Measurements from ENCODE around the gene EDAR.

Gene EDAR

DNA sequence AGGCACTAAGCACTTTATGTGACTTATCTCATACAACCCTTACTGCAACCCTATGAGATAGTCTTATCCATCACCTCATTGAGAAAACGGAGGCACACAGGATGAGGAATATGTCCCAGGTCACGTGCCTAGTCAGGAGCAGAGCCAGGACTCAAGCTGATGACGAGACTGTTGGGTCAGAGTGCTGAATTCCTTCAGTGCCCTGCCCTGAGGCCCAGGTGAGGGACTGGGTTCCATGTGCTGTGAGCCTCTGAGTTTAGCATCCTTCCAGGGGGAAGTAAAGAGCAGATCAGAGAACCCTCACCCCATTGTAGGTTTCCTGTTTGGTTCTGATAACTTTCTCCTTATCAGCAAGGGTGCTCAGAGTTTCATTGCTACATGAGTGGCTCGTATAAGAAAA, 11.7 kb upstream of the EDAR start:
- no peak for DNase-seq

DNA sequence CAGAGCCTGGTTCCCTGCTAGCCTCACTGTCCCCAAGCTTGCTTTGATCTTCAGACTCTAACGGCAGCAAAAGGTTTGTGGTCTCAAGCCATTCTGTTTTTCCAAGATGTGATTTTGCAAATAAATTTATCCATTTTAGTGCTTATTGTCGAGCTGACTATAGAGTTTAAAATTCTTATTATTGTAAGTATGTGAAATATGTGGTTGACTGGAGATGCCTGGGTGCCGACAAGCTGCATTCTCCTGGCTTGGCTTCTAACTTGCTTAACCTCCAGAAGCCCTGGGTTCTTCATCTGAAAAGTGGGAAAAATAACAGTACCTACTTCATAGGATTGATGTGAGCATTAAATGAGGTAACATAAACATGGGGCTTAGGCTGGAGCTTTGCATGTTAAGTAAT, 9.9 kb upstream of the EDAR start:
- no peak for DNase-seq

DNA sequence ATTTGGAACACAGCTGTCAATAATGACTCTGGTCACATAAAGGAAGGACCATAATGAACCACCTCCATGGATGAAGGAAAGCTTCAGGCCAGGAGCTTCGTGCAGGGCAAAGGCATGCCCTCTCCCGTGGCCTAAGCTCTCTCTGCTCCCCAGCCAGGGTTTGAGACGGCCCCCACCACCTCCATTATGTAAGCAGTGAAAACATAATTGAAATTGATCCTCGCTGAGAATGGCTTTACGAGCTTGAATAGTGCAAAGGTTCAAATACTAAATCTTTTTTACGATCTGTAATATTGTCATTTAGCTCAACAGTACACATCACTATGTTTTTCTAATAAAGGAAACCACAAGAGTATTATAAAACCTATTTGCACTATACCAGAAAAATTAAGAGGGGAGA, 5.2 kb upstream of the EDAR start:
- no peak for DNase-seq

DNA sequence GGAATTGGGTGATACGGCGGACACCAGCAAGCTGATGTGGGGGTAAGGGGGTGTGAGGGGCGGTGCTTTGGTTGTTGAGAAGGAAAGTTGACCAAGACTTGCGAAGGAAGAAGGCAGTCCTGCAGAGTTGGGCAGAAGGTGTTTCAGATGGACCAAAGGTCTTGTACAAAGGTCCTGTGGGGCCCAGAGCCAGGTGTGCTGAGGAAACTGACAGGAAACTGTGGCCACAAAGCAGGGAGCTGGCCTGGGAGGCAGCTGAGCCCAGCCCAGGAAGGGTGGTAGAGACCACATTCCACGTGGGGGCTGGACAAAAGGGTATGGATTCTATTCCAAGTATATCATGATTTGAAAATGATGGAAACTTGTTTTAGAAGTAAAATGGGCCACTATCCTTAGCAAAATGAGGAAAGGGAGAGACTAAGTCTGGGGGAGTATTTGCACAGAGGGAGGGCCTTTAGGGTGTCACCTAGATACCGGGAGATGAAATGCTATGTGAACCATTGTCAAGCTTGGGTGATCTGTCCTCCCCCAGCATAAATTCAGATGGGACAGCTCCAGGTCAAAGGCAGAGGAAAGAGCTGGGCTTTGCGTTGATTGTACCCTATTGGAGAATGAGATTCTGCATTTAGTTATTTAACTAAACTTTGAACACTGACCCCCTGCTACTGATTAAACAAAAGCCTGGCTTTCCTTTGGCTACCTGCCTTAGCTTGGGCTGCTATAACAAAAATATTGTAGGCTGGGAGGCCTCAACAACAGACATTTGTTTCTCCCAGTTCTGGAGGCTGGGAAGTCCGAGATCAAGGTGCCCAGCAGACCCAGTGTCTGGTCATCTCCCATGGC, 4.3 kb upstream of the EDAR start:
- no peak for DNase-seq

DNA sequence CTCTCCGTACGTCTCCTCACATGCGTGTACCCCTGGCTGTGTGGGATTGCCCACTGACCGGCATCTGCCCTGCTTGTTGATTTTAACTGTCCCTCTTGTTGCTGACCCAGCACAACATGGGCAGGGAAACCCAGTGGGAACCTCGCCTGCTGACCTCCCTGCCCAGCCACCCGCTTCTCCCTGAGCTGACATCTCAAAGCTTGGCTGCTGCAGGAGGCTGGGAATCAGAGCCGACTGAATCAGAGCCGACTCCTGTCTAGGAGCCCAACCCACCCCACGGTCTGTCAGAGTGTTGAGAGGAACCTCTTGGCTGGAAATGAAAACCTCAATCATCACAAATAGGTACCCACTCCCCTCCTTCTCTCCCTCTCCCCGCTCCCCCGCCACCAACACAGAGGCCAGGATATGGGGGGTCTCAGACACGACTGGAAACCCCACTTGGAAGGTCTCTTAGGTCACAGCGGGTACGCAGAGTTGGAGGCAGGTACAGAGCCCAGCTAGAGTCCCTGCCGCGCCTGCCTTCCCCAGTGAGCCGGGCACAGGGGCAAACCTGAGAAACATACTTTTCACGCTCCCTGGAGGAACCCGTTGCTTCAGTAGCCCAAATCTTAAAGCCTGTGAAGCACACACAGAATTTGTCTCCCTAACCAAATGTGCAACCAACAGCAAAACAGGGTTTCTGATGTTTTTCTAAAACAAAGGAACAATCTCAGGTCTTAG, 784 bp downstream of the EDAR start:
- no peak for DNase-seq

DNA sequence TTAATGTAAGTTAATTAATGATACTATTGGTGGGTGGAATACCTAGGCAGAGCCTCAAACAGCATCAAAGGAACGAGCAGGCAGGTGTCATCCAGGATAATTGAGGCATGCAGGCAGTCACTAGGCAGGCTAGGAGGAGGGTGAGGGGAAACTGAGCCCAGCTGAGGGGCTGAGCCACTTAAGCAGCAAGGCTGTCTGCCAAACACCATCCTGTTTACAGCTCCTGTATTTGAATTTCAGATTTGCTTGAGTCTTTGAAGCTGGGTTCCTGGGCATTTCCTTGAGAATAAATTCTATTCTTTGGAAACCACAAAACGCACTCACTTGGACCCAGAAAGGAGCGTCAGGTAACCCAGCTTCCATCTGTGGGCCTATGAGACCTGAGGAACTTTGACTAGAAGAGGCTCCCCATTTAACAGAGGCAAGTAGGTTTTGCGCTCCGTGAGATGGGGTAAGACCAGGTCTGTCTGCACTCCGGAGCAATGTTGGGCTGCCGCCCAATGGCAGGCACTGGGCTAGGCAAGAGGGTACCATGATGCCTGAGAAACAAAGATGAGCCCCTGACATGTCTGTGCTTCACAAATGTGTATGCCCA, 2.0 kb downstream of the EDAR start:
- DNase-seq = no peak

DNA sequence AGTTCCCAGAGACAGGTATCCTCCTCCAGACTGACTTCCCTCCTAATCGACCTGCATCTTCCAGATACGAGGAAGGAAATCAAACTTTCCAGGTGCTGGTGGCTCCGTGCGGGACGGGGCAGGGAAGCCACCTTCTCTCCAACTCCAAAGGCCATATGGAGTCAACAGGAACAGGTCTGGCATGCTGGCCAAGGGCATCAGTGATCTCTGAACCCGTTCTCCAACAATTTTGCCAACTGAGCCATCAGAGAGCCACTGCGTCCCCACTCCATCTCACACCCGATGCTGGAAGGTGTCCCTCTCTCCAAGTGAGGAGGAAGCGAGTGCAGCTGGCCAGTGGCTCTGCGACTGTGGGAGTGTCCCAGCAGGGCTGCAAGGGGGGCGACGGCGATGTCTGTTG, 5.4 kb downstream of the EDAR start:
- DNase-seq = no peak

DNA sequence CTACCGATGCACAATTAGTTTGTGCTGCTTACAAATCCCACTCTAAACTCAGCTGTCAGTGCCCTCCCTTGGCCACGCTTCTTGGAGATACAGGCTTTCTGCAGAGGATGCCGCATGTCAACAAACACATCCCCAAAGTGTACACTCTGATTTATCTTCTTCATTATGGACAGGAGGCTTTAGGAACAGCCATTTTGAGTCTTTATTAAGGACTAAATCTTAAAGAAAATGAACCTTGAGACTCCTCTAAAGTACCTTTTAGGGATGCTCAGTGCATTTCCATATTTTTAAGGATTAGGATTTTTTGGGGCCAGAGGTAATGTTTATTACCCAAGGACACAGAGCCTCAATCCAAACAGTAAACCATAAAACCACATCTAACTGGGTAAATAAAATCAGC, 6.0 kb downstream of the EDAR start:
- no peak for DNase-seq

DNA sequence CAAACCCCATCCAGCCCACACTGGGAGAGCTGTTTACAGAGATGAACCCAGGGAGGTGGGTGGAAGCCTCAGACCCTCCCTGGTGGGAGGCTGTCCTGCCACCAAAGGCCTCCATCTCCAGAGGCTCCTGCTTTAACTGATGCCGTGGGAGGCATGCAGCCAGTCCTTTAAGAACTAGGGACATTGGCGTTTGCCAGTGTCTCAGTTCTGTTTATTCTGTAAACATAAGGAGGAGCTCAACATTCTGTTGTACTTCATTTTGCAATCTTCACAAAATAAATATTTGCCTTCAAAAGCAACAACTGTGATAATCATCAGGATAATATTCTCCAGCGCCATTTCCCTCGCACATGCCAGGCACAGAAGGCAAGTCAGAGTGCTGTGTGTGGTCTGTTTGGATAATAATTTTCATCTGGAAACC, 6.8 kb downstream of the EDAR start:
- DNase-seq = no peak

DNA sequence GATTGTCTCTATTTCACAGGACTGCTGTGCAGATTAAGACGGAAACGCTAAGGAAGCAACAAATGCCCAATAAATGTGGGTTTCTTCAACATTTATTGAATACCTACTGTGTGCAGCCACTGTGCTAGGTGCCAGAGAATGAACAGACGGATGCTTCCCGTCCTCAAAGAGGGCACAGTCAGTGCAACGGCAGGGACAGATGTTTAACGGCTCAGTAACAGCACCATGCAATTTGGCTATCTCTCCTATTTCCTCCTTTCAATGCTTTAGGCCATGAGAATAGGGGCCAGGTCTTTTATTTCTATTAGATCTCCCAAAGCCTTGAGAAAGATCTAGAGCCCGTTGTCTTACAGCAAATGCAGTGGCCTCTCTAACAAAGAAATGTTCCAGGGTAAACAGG, 7.2 kb downstream of the EDAR start:
- DNase-seq = no peak

DNA sequence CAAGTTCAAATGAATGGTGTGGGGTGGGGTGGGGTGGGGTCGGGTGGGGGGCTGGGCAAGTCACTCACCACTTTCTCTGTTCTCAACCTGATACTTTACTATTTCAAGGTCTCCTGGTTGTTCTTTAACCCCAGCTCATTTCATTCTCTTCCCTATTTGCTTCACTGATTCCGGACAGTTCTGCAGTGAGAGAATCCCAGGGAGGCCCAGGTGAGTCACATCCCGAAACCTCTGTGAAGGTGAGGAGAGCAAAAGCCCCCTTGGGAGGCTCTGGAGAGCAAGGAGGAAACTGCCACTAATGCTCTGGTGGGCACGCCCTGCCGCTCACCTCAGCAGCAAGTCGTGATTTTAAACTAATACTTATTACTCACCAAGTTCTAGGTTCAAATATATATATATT, 8.9 kb downstream of the EDAR start:
- DNase-seq = no peak

DNA sequence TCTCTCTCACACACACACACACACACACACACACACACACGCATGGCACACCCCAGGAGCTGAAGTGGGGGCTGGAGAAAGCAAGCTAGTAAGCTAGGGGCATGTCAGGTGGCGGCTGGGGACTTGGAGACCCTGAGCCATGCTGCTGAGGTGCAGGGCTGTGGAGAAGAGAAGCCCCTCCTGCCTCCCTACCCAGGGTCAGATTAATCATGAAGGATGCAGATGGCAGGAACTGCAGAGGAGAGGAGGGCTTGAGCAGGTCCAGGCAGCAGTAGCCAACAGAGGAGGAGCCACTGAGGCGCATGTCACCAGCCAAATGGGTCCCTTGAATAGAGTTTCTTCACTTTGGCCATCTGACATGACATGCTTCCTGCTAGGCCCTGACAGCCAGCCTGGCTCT, 9.6 kb downstream of the EDAR start:
- DNase-seq = no peak

DNA sequence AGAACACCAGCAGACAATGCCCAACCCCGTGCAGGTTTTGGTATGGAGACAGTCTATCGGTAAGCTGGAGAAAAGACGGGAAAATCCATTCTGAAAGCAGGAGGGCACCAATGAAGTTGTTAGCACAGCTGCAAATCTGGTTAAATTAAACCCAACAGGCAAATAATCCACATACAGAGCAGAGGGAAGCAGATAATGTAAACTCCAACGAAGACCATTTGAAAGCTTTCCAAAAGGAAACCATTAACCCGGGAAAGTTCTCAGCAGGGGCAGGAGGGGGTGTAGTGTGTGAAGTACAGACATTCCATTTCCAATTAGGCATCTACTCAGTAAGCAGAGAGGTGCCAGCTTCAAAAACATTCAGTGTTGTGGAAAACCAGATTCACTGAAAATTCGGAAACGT, 10.3 kb downstream of the EDAR start:
- no peak for DNase-seq

DNA sequence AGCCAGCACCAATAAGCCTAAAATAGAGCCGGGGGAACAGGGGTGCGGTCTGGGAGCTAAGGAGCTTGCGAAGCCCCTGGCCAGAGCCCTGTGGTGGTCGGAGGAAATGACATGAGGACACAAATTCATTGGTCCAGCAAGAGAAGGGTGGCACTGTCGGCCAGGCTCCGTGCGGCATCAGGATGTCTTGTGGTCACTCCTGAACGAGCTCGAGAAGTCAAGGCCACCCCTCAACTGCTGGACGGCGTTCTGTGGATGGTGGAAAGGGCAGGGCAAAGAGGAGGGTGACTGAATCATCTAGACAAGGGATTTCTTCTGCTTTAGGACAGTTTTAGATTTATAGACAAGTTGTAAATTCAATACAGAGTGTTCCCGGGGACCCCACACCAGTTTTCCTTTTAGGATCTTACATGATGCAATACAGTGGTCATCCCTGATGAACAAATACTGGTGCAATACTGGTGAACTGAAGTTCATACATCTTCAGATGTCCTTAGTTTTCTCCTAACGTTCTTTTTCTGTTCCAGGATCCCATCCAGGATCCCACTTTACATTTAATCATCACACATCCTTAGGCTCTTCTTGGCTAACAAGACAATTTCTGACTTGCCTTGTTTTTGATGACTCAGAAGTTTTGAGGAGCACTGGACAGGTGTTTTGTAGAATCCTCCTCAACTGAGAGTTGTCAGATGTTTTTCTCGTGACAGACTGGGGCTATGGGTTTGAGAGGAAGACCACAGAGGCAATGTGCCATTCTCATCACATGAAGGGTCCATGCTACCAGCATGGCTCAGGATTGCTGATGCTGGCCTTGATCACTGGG, 13.2 kb downstream of the EDAR start:
- no peak for DNase-seq

DNA sequence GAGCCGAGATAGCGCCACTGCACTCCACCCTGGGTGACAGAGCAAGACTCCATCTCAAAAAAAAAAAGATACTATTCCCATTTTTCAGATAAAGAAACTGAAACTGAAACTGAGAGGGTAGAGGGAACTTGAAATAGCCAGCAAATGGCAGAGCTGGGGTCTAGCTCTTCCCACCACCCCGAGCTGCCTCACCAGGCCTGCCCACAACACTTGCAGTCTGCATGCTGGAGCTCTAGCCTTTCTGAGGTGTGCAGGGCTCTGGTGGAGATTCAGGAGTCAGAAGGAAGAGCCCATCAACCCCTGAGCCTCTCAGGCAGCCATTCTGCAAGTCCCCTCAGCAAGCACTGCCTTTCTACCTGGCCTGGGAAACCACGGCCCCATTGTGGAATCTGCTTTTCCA, 14.3 kb downstream of the EDAR start:
- DNase-seq = no peak

DNA sequence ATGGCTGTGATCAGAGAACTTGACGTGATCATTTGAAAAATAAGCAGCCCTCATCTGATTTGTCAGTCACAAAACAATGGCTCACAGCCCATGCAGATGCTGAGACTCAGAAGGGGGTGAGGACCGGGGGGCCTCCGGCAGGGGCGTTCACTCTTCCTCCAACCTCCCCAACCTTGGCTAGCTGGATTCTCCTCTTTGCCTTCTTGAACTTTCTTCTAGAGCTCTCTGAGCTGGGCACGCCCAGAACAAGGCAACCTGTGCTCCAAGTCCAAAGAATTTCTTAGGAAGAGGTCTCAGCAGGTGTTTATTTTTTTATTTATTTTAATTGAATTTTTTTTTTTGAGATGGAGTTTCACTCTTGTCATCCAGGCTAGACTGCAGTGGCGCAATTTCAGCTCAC, 16.4 kb downstream of the EDAR start:
- no peak for DNase-seq

DNA sequence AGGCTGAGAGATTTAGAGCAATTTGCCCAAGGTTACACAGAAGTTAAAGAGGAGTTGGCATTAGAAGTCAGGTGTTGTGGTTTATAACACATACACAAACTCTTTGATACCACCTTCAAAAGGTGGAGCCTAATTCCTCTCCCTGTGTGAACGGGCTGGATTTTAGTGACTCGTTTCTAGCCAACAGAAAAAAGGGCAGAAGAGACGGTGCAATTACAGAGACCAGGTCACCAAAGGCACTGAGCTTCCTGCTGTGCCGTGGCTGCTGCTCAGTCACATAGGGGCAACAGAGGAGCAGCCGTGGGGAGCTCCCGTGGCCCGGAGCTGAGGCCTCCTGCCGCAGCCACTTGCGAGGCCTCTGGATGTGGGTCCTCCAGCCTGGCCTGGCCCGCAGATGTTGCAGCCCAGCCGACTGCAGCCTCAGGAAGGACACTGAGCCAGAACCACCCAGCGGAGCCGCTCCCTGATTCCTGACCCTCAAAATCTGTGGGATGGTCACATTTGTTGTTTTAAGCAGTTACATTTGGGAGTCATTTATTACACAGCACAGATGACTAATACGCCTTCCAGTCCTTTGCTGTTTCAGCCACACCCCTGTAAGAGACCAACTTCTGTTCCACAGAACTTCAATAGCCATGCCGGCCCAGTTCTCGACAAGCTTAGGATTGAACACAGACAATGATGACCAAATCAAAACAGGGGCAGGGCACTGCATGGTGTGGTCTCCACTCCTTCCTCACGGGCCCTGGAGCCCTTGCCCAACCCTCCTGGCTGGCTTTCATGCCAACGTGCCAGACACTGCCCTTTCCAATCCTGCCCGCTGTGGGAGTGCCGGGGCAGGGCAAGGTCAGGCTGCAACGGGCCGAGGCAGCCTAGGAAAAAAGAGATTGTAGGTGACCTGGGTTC, 17.1 kb downstream of the EDAR start:
- no peak for DNase-seq

DNA sequence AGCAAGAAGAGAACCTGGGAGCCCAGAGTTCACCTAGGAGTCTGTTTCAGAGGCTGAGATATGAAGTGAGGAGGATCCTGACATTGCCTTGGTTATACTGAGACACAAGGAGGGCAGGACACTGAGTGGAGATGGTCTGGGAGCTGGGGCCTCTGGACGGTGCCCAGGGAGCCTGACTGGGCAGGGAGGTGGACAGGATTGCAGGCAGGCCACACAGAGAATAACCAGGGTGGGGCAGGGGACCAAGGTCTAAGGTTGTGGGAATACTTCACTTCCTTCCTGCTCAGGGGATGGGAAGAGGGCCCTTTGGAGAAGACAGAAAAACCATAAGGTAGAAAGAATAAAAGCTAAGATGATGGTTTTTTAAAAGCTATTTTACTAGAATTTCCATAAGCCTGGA, 18.7 kb downstream of the EDAR start:
- no peak for DNase-seq

DNA sequence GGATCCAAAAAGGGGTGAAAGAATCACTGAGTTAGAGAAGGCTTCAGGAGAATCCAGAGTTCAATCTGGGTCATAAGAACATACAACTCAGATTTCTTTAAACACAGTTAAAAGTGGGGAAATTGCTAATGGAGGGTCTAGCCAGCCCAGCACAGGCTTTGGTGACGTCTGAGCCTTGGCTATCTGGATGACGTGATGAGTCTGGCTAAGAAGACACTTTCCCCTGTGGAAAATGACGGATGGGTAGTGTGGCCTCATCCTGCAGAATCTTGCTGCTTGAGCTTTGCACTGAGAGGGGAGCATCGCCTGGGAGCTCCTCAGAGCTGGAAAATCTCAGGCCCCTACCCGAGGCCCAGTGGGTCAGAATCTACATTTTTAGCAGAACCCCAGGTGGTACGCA, 19.2 kb downstream of the EDAR start:
- DNase-seq = no peak

DNA sequence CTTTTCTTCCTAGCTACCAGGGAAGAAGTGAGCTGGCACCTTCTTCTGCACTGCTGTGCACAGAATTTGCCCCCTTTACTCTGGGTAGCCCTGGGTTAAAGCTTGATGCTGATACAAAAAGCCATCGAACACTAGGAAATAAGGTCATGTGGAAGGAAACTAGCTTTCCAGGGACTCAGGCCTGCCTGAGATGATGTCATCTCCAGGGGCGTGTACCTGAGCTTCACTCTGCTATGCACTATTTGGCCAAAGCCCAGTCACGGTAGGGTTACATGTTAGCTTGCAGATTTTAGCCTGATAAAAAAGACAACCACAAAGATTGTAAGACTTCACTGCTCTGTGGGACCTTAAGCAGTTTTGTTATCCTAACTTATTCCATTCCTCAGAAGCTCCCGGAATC, 20.4 kb downstream of the EDAR start:
- DNase-seq = no peak

DNA sequence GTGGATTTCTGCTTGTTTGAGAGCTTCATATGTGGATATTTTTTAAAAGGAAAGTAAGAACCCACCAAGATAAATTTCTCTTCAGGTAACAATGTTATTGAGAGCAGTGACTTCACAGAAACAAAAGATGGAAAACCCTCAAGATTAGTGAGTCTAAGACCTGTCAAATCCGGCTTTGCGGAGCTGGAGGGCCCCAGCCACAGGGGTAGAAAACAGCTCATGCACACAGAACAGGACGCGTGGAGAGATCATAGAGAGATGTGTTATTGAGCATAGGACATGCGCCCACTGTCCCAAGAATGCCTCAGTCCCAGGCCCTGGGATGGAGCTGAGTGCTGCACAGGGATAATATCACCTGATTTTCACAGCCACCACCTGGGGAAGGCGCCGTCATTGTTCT, 21.3 kb downstream of the EDAR start:
- no peak for DNase-seq
